HG02642 (cell line): Measurements from ENCODE around the gene GRM8.

Experiments
- ATAC-seq: cut with Tn5 transposase; IDR thresholded peaks from one replicate; pipeline ENCODE4 v1.9.1; 2021; ENCODE audit warnings: mild to moderate bottlenecking; ENCODE audit not compliant: unreplicated experiment, poor library complexity

GRM8 gene

GRCh38 chr7:126776498-126776897 is 476.2 kb downstream of the GRM8 start:
- no peak for ATAC-seq

DNA sequence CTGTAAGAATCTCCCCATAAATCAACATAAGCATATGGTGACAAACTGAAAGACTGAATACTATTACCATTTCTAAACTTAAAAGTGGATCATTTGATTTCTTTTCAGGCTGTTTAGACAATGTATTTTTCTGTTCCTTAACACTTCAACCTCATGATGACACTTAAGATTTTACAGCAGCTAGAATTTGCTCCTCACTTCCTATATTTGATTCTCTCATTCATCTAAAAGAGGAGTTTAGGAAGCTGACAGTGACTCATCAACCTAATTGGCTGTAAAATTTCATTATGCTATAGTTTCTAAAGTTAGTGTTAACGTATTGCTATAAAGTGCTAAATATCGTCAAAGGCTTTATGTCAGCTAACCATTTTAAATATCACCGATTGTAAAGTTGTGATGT is 478.7 kb downstream of the GRM8 start:
- no peak for ATAC-seq

- ATAC-seq: no peak
Measured at GRCh38 chr7:126768836-126769235, 483.9 kb downstream of the GRM8 start.

GRCh38 chr7:126760914-126761577 is 491.7 kb downstream of the GRM8 start:
- peak; percentile 45 for ATAC-seq

DNA sequence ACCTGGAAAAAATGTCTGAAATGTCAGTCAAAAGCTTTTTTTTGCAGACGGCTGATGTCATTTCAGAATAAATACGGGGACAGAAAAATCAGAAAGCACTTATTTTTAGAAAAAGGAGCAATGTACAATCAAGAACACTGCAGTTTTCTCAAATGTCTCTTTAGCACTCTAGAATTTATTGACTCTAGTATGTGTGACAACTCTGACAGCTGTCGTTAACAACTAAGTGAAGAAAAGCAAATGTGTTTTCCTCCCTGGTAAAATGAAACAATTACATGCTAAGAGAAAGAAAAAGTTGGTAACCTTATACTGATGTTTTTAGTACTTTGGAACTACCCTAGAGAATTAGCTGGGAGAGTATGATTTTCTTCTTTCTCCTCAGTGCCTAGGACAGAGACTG is 497.4 kb downstream of the GRM8 start:
- no peak for ATAC-seq

DNA sequence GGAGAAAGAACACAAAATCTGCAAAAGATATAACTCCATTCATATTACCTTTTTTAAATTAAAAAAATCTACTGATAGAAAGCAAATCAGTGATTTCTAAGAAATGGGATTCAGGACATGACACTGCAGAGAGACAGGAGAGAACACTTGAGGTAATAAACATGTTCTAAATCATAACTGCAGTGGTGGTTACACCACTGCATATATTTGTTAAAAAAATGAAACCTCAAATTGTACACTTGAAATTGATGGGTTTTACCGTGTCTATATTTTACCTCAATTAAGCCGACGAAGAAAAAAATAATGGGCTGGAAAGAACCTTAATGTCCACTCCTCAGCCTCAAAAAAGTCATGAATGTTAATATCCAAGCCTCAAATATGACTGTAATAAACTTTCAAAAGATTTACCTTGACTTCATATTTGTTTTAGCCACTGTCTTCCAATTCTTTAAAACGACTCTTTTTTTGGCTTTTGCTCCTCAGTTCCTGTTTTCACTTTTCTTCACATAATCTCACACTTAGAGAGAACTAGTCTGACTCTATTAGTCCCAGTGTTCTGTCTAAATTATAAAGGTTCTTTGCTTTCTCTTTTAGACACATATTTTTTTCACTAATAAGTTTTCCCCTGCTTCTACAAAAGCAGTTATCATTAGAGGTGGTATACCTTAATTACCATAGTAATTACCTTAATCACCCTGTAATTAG is 502.4 kb downstream of the GRM8 start:
- no peak for ATAC-seq

GRCh38 chr7:126728967-126729366 is 523.8 kb downstream of the GRM8 start:
- ATAC-seq: no peak

DNA sequence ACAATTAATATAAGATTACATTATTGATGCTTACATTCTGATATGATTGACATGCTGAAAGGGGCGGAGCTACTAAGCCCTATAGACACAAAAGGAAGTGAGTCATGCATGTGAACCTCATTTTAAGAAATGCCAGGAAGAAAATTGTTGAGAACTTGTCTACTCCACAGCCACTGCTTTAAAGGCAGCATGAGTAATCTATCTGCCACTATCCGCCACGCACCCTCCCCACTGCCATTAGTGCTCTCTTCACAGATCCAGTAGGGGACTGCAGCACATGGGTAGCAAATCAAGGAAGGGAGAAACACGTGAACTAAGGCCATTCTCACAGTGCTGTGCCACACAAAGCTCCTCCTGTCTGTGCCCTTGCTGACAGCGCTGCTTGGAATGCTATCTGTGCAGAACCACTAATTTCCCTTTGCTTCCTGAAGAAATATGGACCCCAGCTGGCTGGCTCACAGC is 524.8 kb downstream of the GRM8 start:
- ATAC-seq: no peak

GRCh38 chr7:126723966-126724544 is 528.7 kb downstream of the GRM8 start:
- no peak for ATAC-seq

DNA sequence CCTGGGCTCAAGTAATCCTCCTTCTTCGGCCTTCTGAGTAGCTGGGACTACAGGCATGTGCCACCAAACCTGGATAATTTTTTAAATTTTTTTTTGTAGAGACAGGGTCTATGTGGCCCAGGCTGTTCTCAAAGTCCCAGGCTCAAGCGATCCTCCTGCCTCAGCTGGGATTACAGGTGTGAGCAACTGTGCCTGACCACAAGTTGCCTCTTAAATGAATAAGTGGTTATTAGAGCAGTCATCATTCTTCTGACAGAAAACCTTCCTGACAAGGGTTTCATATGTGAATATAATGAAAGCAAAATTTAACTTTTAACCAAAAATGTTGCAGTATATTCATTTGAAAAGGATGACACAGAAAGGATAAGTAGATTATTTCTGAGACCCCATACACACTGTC is 532.5 kb downstream of the GRM8 start:
- peak; percentile 93 for ATAC-seq

- ATAC-seq: no peak
Measured at GRCh38 chr7:126718419-126718818, 534.3 kb downstream of the GRM8 start.

DNA sequence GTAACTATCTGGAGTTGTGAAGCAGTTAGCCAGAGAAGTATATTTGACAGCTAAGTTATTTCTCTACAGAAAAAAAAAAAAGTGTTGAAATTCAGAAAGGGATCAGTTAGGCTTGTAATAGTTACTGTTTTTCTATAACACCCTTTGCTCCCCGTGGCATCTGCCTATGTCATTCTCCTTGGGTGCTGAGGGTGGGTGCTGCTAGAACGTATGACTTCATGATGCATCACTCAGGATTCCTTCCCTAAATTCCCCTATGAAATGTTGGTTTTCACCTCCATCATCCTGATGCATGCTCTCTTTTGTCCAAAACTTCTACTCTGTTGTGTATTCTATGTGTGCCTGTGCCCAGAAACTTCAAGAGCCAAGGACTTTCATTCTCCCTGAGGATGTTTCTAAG is 536.4 kb downstream of the GRM8 start:
- ATAC-seq: no peak

DNA sequence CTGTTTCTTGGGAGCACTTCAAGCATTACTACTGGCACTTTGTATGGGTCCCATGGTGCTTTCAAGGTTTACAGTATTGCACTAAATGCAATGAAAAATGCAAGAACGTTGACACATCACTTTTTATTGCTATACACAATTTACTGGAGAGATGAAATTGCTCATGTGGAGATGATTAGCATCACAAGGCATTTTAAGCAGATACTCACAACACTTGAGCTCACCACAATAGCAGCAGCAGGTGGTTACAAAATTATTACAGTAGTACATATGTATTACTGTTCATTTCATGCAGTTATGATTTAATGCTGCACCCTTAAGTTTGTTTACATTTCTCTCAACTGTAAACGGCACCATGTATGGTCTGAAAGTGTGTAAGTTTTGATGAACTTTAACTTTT is 537.7 kb downstream of the GRM8 start:
- ATAC-seq: no peak

DNA sequence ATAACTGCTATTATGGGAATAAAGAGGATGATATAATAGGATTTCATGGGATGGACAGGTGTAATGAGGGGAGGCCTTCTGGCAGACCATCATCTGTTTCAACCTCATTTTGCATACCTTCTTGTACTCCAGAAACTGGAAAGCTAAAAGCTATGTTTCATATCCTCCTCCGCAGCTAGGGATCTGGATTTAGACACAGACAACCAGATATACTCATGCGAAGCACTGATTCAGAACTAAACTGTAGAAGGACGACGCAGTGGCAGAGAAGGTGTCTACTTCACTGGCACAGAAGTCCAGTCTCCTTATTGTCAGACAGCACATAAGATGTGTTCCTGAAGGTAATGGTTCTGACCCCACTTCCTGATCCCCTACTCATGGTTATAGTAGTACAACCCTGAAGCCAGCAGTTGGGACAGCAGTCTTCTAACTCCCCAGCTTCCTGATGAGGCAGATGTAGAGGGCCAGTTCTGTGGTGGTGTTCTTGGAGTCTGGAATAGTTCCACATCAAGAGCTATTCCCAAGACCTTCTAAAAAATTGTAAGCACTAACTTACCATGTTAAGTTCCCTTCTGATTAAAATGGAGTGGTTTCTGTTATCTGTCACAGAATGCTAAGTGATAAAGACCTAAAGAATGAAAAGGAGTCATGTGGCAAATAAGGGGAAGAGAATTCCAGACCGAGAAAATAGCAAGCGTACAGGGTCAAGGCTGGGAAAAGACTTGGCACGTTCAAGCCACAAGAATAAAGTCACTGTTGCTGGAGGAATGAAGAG is 550.3 kb downstream of the GRM8 start:
- ATAC-seq: peak; percentile 67

- peak; percentile 85 for ATAC-seq
Measured at GRCh38 chr7:126700807-126701604, 551.7 kb downstream of the GRM8 start.

GRCh38 chr7:126699707-126700106 is 553.0 kb downstream of the GRM8 start:
- no peak for ATAC-seq

DNA sequence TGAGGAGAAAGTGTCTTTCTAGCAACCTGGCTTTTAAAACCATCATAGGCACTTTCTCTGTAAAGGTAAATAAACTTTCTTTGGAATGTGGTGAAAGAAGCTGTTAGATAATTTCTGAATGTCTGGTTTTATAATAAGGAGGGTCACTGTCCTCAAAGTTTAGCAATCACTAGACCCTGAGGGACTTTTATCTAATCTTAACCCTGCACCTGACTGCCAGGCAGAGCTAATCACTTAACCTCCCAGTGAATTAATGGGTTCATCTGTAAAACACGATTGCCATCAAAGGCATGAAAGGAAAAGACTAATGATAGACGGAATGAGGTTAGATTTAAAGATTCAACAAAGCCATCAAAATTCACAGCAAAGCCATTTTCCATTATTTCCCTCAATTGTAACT is 553.8 kb downstream of the GRM8 start:
- no peak for ATAC-seq

- ATAC-seq: no peak
Measured at GRCh38 chr7:126698446-126698845, 554.3 kb downstream of the GRM8 start.

GRCh38 chr7:126696256-126697038 is 556.3 kb downstream of the GRM8 start:
- ATAC-seq: peak; percentile 53
